Activated CD4-positive, alpha-beta memory T cell treated with anti-CD3 and anti-CD28 coated beads for 36 hours (primary cell): ENCODE data around the gene NPR1. TPM values are rescaled to one million over a fixed set of nuclear protein-coding genes. Genes with fewer than 3 reads are reported as not detected.

ENCODE experiments used
- CTCF ChIA-PET: fragments of 350-600 bp; sonication (Branson Sonifier 250); formaldehyde crosslinking; loops from one replicate; lab custom pipeline; 2021; ENCODE audit warnings: antibody characterized with exemption, inconsistent platforms; lab: Charles Lee
- POLR2A ChIA-PET: fragments of 350-600 bp; sonication (Branson Sonifier 250); formaldehyde crosslinking; loops from one replicate; lab custom pipeline; 2021; ENCODE audit warnings: antibody characterized with exemption; lab: Charles Lee
- DNase-seq: peaks from one replicate; pipeline ENCODE4 v3.0.0-alpha.2; 2020
- H3K27ac Mint-ChIP-seq: one replicate; pipeline ENCODE4 v1.8.0; 2021; ENCODE audit warnings: mixed read lengths
- H3K27me3 Mint-ChIP-seq: one replicate; pipeline ENCODE4 v1.8.0; 2021; ENCODE audit warnings: mixed read lengths
- H3K36me3 Mint-ChIP-seq: one replicate; pipeline ENCODE4 v1.8.0; 2021; ENCODE audit warnings: mixed read lengths
- H3K4me1 Mint-ChIP-seq: one replicate; pipeline ENCODE4 v1.8.0; 2021; ENCODE audit warnings: low read depth, mixed read lengths
- H3K4me3 Mint-ChIP-seq: one replicate; pipeline ENCODE4 v1.8.0; 2021; ENCODE audit warnings: mild to moderate bottlenecking, mixed read lengths
- H3K9me3 Mint-ChIP-seq: one replicate; pipeline ENCODE4 v1.8.0; 2021; ENCODE audit warnings: mixed read lengths
- intact Hi-C: fragments of 100-400 bp; cut with micrococcal nuclease; formaldehyde crosslinking; loops from one replicate; pipeline ENCODE4 v1.15.1; 2023
- total RNA-seq, 2 experiments: library from RNA; stranded (reverse); gene quantifications; one replicate each; pipeline ENCODE4 v1.2.3, GENCODE V29; 2021

NPR1 gene
- total RNA-seq, result under 1 TPM; 0.05 to 0.07 TPM

- Mint-ChIP-seq H3K4me1 (peaks cover 19% of the 10 kb centered on the region), H3K27ac (no peak within 1 kb of the TSS), H3K27me3 (peaks cover 41% of the 10 kb centered on the region), H3K9me3 (no peaks in the 10 kb centered on the region), H3K36me3 (no peaks in the 10 kb centered on the region), H3K4me3 (peak within 1 kb of the TSS; percentile 67)
- ChIA-PET CTCF (interaction anchor here (0.8 to 1.9 kb wide), 12 partner anchors 28 to 307 kb away, joined by 3 to 8 read pairs (median 4); partner anchors contain the start of genes INTS3 and SLC27A3), POLR2A (interaction anchor here (0.7 kb wide), 1 partner anchor 307 kb away, joined by 3 read pairs; no protein-coding TSS in a partner anchor)
- intact Hi-C loops, result loop anchor here (2.0 kb wide), 1 partner anchor 96 kb away; the partner anchor contains the start of gene SLC27A3
- DNase-seq, result peak; percentile 27
Observed at GRCh38 chr1:153678519-153679336, at the start of gene NPR1. TSS of gene NPR1 (plus strand) at chr1:153678688. CDS start at chr1:153679109, 421 bp downstream.

- no peak for DNase-seq
- no peak overlapping the region for H3K4me3 Mint-ChIP-seq
- peaks cover 7% of the 10 kb centered on the region for H3K36me3 Mint-ChIP-seq
- H3K4me1 Mint-ChIP-seq, result peaks cover 29% of the 10 kb centered on the region
- ChIA-PET CTCF (interaction anchor here (1.2 to 2.5 kb wide), 4 partner anchors 10 to 61 kb away, joined by 3 to 10 read pairs (median 6); no protein-coding TSS in a partner anchor), POLR2A (no interaction called here)
- H3K27ac Mint-ChIP-seq, result no peak overlapping the region
- intact Hi-C loops, result no loop called here
- peaks cover 7% of the 10 kb centered on the region for H3K27me3 Mint-ChIP-seq
- H3K9me3 Mint-ChIP-seq, result no peaks in the 10 kb centered on the region
Observed at GRCh38 chr1:153629343-153629665, 49.2 kb upstream of the NPR1 start.

GRCh38 chr1:153629971-153630370, 48.5 kb upstream of the NPR1 start:
- Mint-ChIP-seq H3K9me3 (no peaks in the 10 kb centered on the region), H3K4me3 (no peak overlapping the region), H3K27ac (no peak overlapping the region), H3K36me3 (peaks cover 11% of the 10 kb centered on the region), H3K4me1 (peaks cover 29% of the 10 kb centered on the region), H3K27me3 (peaks cover 7% of the 10 kb centered on the region)
- CTCF ChIA-PET, result interaction anchor here (1.2 to 2.5 kb wide), 3 partner anchors 10 to 97 kb away, joined by 3 to 10 read pairs (median 7); no protein-coding TSS in a partner anchor
- POLR2A ChIA-PET, result no interaction called here
- intact Hi-C loops, result loop anchor here (5.0 to 10.0 kb wide), 3 partner anchors 95 to 327 kb away; partner anchors contain the start of genes CRTC2, GATAD2B and S100A6
- DNase-seq, result no peak

- H3K36me3 Mint-ChIP-seq, result peaks cover 12% of the 10 kb centered on the region
- intact Hi-C loops, result loop anchor here (5.0 to 10.0 kb wide), 3 partner anchors 96 to 327 kb away; partner anchors contain the start of genes CRTC2, GATAD2B and S100A6
- H3K4me1 Mint-ChIP-seq, result peaks cover 29% of the 10 kb centered on the region
- H3K9me3 Mint-ChIP-seq, result no peaks in the 10 kb centered on the region
- H3K27ac Mint-ChIP-seq, result no peak overlapping the region
- H3K4me3 Mint-ChIP-seq, result no peak overlapping the region
- ChIA-PET CTCF (interaction anchor here (1.2 to 2.5 kb wide), 2 partner anchors 58 to 98 kb away, joined by 3 to 10 read pairs; no protein-coding TSS in a partner anchor), POLR2A (no interaction called here)
- DNase-seq, result no peak
- H3K27me3 Mint-ChIP-seq, result peaks cover 7% of the 10 kb centered on the region
Observed at GRCh38 chr1:153630384-153630783, 48.1 kb upstream of the NPR1 start.

- Mint-ChIP-seq H3K36me3 (peaks cover 16% of the 10 kb centered on the region), H3K9me3 (no peaks in the 10 kb centered on the region), H3K27ac (peak overlapping the region; percentile 79), H3K4me3 (no peak overlapping the region), H3K27me3 (peaks cover 5% of the 10 kb centered on the region), H3K4me1 (peaks cover 36% of the 10 kb centered on the region)
- peak; percentile 30 for DNase-seq
- CTCF ChIA-PET, result interaction anchor here (1.5 kb wide), 1 partner anchor 121 kb away, joined by 6 read pairs; no protein-coding TSS in a partner anchor
- intact Hi-C loops, result loop anchor here (5.0 to 10.0 kb wide), 3 partner anchors 97 to 326 kb away; partner anchors contain the start of genes CRTC2, GATAD2B and S100A6
- POLR2A ChIA-PET, result no interaction called here
Observed at GRCh38 chr1:153631047-153632022, 47.2 kb upstream of the NPR1 start.

- Mint-ChIP-seq H3K9me3 (no peaks in the 10 kb centered on the region), H3K27ac (peak overlapping the region; percentile 100), H3K4me3 (peak overlapping the region; percentile 92), H3K4me1 (peaks cover 45% of the 10 kb centered on the region), H3K27me3 (no peaks in the 10 kb centered on the region), H3K36me3 (peaks cover 31% of the 10 kb centered on the region)
- POLR2A ChIA-PET, result interaction anchor here (0.6 to 3.1 kb wide), 19 partner anchors 11 to 357 kb away, joined by 3 to 25 read pairs (median 9); partner anchors contain the start of genes ILF2, INTS3, RPS27 and S100A14
- CTCF ChIA-PET, result interaction anchor here (1.0 to 3.1 kb wide), 11 partner anchors 15 to 353 kb away, joined by 3 to 29 read pairs (median 5); partner anchors contain the start of genes ILF2, RAB13 and S100A2
- intact Hi-C loops, result loop anchor here (1.0 to 10.0 kb wide), 4 partner anchors 38 to 324 kb away; partner anchors contain the start of genes CRTC2, GATAD2B and S100A6
- no peak for DNase-seq
Observed at GRCh38 chr1:153633161-153633753, 45.2 kb upstream of the NPR1 start.

- CTCF ChIA-PET, result interaction anchor here (0.9 to 3.1 kb wide), 15 partner anchors 15 to 353 kb away, joined by 3 to 29 read pairs (median 5); partner anchors contain the start of genes ILF2, RAB13 and S100A2
- Mint-ChIP-seq H3K27me3 (no peaks in the 10 kb centered on the region), H3K36me3 (peaks cover 34% of the 10 kb centered on the region), H3K4me1 (peaks cover 45% of the 10 kb centered on the region), H3K27ac (peak within 1 kb of the TSS; percentile 100), H3K4me3 (peak within 1 kb of the TSS; percentile 92), H3K9me3 (no peaks in the 10 kb centered on the region)
- POLR2A ChIA-PET, result interaction anchor here (0.6 to 3.1 kb wide), 24 partner anchors 10 to 356 kb away, joined by 3 to 25 read pairs (median 6); partner anchors contain the start of genes ILF2, INTS3, JTB and RPS27
- DNase-seq, result peak; percentile 98
- intact Hi-C loops, result loop anchor here (1.0 to 10.0 kb wide), 6 partner anchors 24 to 323 kb away; partner anchors contain the start of genes CRTC2, GATAD2B, S100A6 and SNAPIN
Observed at GRCh38 chr1:153633754-153634665, 44.5 kb upstream of the NPR1 start, which contains the start of gene CHTOP. TSS of gene CHTOP (plus strand) at chr1:153634066. CDS start at chr1:153636589, 2,523 bp downstream.

- H3K36me3 Mint-ChIP-seq, result peaks cover 37% of the 10 kb centered on the region
- no peak for DNase-seq
- peaks cover 48% of the 10 kb centered on the region for H3K4me1 Mint-ChIP-seq
- intact Hi-C loops, result loop anchor here (10.0 kb wide), 1 partner anchor 101 kb away; the partner anchor contains the start of gene S100A6
- peak overlapping the region; percentile 100 for H3K27ac Mint-ChIP-seq
- POLR2A ChIA-PET, result interaction anchor here (0.9 to 3.1 kb wide), 5 partner anchors 12 to 70 kb away, joined by 4 to 24 read pairs (median 19); partner anchors contain the start of genes ILF2 and S100A2
- H3K27me3 Mint-ChIP-seq, result no peaks in the 10 kb centered on the region
- peak overlapping the region; percentile 92 for H3K4me3 Mint-ChIP-seq
- CTCF ChIA-PET, result interaction anchor here (2.5 to 3.1 kb wide), 3 partner anchors 63 to 125 kb away, joined by 23 to 29 read pairs (median 26); no protein-coding TSS in a partner anchor
- H3K9me3 Mint-ChIP-seq, result no peaks in the 10 kb centered on the region
Observed at GRCh38 chr1:153635872-153636271, 42.6 kb upstream of the NPR1 start.

- H3K27me3 Mint-ChIP-seq, result no peaks in the 10 kb centered on the region
- no peak for DNase-seq
- H3K27ac Mint-ChIP-seq, result peak overlapping the region; percentile 100
- no peaks in the 10 kb centered on the region for H3K9me3 Mint-ChIP-seq
- peaks cover 41% of the 10 kb centered on the region for H3K36me3 Mint-ChIP-seq
- ChIA-PET CTCF (interaction anchor here (2.3 to 3.1 kb wide), 2 partner anchors 104 to 126 kb away, joined by 9 to 23 read pairs; no protein-coding TSS in a partner anchor), POLR2A (interaction anchor here (3.1 kb wide), 1 partner anchor 35 kb away, joined by 19 read pairs; the partner anchor contains the start of gene ILF2)
- intact Hi-C loops, result loop anchor here (10.0 kb wide), 1 partner anchor 102 kb away; the partner anchor contains the start of gene S100A6
- H3K4me3 Mint-ChIP-seq, result peak overlapping the region; percentile 92
- H3K4me1 Mint-ChIP-seq, result peaks cover 50% of the 10 kb centered on the region
Observed at GRCh38 chr1:153636312-153636711, 42.2 kb upstream of the NPR1 start.
